Activated CD8-positive, alpha-beta memory T cell treated with anti-CD3 and anti-CD28 coated beads, Interleukin-2, amount 50 U/mL, for 48 hours (primary cell): ENCODE results near the gene MTCP1.

Source experiments
- DNase-seq: peaks from one replicate; pipeline ENCODE4 v3.0.0-alpha.2; 2020

Gene MTCP1

GRCh38 chrX:155052738-155053498, 18.0 kb downstream of the MTCP1 start:
- no peak for DNase-seq

- DNase-seq, result peak; percentile 57
These were observed 21.8 kb downstream of the MTCP1 start for GRCh38 chrX:155048977-155049619.

GRCh38 chrX:155046811-155047528, 24.0 kb downstream of the MTCP1 start:
- no peak for DNase-seq

GRCh38 chrX:155046129-155046810, 24.7 kb downstream of the MTCP1 start:
- DNase-seq, result no peak

- DNase-seq, result no peak
These were observed 35.2 kb downstream of the MTCP1 start for GRCh38 chrX:155035688-155036087.

- DNase-seq, result no peak
These were observed 39.3 kb downstream of the MTCP1 start for GRCh38 chrX:155031657-155032056.

- DNase-seq, result no peak
These were observed 42.1 kb downstream of the MTCP1 start for GRCh38 chrX:155028877-155029291.

- no peak for DNase-seq
These were observed 42.8 kb downstream of the MTCP1 start for GRCh38 chrX:155028129-155028528.

GRCh38 chrX:155027509-155028066, 43.3 kb downstream of the MTCP1 start:
- no peak for DNase-seq

GRCh38 chrX:155026727-155027508, 44.0 kb downstream of the MTCP1 start, which contains the start of gene FUNDC2:
FUNDC2 (plus strand) TSS chrX:155026844; CDS start chrX:155026939, 95 bp downstream.
- peak; percentile 91 for DNase-seq

GRCh38 chrX:155026420-155026726, 44.6 kb downstream of the MTCP1 start:
- DNase-seq, result no peak

- no peak for DNase-seq
These were observed 46.8 kb downstream of the MTCP1 start for GRCh38 chrX:155023907-155024833.

GRCh38 chrX:155022585-155022984, 48.4 kb downstream of the MTCP1 start, which contains the start of gene F8:
F8 (minus strand) TSS chrX:155022723; CDS start chrX:155022552, 171 bp downstream.
- DNase-seq, result no peak

GRCh38 chrX:155020591-155020990, 50.3 kb downstream of the MTCP1 start:
- no peak for DNase-seq
